ENCODE measurements around the gene CMAS. TPM values are rescaled to one million over a fixed set of nuclear protein-coding genes. Genes with fewer than 3 reads are reported as not detected.

CMAS gene
- 61.2 and 62.9 TPM in 2 replicates for total RNA-seq (2014; rRNA removed; shearing (Covaris generic))
- 115 and 118 TPM in 2 replicates for polyA plus RNA-seq (2016; fragmentation: Nextera tagmentation; extraction: Ambion mirVana)
- long read RNA-seq, transcript CMAS-201 (8 exons, 1,787 nt) = major isoform, 118 of 147 reads
- long read RNA-seq, partial matches to known transcripts = 20 of 147 reads
- long read RNA-seq, other reads (novel, unspliced or antisense) = 7 of 147 reads

DNA sequence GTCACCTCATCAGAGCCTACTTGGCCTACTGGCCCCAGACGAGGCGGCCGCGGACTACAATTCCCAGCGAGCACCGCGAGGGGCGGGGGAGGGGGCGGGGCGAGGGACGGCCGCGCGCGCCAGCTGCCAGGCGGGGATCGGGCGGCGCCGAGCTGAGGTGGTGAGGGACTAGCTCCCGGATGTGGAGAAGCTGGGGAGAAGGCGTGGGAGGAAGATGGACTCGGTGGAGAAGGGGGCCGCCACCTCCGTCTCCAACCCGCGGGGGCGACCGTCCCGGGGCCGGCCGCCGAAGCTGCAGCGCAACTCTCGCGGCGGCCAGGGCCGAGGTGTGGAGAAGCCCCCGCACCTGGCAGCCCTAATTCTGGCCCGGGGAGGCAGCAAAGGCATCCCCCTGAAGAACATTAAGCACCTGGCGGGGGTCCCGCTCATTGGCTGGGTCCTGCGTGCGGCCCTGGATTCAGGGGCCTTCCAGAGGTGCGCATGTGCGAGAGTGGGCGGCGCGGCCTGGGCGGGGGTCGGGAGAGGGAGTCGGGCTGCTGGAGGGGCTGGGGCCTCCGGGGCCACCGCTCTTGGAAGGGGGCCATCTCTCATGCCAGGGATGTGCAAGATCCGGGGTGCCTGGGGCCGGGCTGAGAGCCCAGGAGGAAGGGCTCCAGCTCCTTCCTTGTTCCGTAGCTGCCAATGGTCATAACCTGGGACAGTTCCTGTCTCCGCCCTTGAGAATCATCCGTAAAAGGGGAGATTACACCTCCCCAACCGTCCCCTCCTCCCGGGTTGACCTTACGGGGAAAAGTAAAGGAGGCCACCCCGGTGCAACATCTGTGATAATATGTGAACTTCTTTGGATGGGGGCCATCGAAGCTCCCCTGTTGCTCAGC is at the start of gene CMAS:
TSS of gene CMAS (plus strand) at position 129 of the 878 bp plus-strand sequence. CDS start at position 215, 86 bp downstream.
- peaks cover 39% of the 10 kb centered on the region for H3K4me1 Mint-ChIP-seq
- DNase-seq (ENCODE audit: low spot score) = peak; percentile 89
- H3K27ac ChIP-seq (ENCODE audit: low read depth) = peak within 1 kb of the TSS; percentile 75

More for the DNA sequence above, at the start of gene CMAS:
- peak within 1 kb of the TSS; percentile 97 for H3K27ac Mint-ChIP-seq
- Histone ChIP-seq H3F3A (replicated peaks; ENCODE audit: low read depth) (peaks cover 8% of the 10 kb centered on the region; the same call in 1 of the 2 replicates), H3K36me3 (ENCODE audit: insufficient read depth) (no peaks in the 10 kb centered on the region), H4K20me1 (replicated peaks; ENCODE audit: insufficient read depth) (no peaks in the 10 kb centered on the region), H3K79me2 (replicated peaks; ENCODE audit: insufficient read depth) (peaks cover 38% of the 10 kb centered on the region), H3K4me1 (ENCODE audit: insufficient read depth) (peaks cover 36% of the 10 kb centered on the region), H3K27me3 (ENCODE audit: insufficient read depth) (no peaks in the 10 kb centered on the region), H3K4me2 (peak within 1 kb of the TSS; percentile 80), H3K9me2 (ENCODE audit: insufficient read depth) (no peaks in the 10 kb centered on the region), H3K4me3 (peak within 1 kb of the TSS; percentile 77), H2AFZ (peak within 1 kb of the TSS; percentile 63)
- TF ChIP-seq, protein P1, sequence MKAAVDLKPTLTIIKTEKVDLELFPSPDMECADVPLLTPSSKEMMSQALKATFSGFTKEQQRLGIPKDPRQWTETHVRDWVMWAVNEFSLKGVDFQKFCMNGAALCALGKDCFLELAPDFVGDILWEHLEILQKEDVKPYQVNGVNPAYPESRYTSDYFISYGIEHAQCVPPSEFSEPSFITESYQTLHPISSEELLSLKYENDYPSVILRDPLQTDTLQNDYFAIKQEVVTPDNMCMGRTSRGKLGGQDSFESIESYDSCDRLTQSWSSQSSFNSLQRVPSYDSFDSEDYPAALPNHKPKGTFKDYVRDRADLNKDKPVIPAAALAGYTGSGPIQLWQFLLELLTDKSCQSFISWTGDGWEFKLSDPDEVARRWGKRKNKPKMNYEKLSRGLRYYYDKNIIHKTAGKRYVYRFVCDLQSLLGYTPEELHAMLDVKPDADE (IDR thresholded peaks at IDR 0.05) = peak; percentile 64
- peak; percentile 83 for TF ChIP-seq POLR2AphosphoS5 (IDR thresholded peaks at IDR 0.05; ENCODE audit: low read depth)
- TF ChIP-seq NANOG (IDR thresholded peaks at IDR 0.05; ENCODE audit: borderline replicate concordance) = no peak
- peak; percentile 47 for TF ChIP-seq REST (IDR thresholded peaks at IDR 0.05; ENCODE audit: unreplicated experiment)
- TF ChIP-seq EZH2 (IDR thresholded peaks at IDR 0.05; ENCODE audit: low read depth, unreplicated experiment) = no peak
- no peaks in the 10 kb centered on the region for H3K9me3 Mint-ChIP-seq
- H3K36me3 Mint-ChIP-seq (ENCODE audit: low read depth) = peaks cover 21% of the 10 kb centered on the region
- peak; percentile 87 for ATAC-seq
- H3K4me3 Mint-ChIP-seq = peak within 1 kb of the TSS; percentile 96
- H3K27me3 Mint-ChIP-seq (ENCODE audit: insufficient read depth, low read depth, poor library complexity) = peaks cover 6% of the 10 kb centered on the region

Data from GM23338 (cell line).